ENCODE results near the gene LRP1B.
"Not testable (repeated sequence)": the region's sequence is repeated elsewhere in the genome, so short reads cannot be mapped to it uniquely, and the experiment has no call there.

The LRP1B gene

DNA sequence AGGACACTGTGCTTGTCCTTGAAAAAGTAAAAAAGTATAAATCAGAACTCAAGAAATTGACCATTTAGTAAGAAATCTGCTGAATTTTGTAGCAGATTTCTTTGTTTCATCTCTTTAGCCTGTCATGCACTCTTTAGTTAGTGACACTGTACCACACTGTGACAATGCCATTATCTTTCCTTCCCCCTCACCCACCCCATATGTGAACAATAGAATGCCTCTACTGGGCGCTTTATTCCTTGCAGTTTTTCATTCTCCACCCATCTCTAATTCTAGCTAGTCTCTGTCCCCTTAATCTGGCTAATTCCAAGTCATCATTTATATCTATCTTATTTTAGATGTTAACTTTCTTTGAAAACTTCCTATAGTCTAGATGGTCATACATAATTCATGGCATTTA lies 241.0 kb downstream of the LRP1B start:
- no peak overlapping the region for H3K4me3 Mint-ChIP-seq

DNA sequence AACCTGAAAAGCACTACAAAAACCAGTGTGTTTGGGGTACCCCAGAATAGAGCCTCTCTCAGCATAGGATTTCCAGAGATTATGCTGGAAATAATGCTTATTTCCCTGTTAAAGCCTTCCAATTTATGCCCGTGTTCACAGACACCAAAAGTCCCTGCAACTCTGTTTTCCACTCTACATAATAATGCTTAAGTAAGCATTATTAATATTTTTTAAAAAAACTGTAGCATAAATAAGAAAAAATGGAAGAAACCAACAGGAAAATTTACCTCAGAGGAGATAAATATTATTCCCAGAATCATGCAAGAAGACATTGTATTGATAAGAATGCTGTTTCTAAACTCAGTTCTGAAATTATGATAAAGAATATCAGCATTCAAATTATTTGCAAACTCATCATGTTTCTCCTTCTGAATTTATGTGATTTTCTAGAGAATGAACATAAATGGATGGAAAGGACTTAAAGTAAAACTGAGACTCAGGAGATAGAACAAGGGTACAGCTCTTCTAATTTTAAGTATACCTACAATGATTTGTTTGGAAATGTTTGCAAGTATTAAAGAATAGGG lies 241.7 kb downstream of the LRP1B start:
- H3K27ac Mint-ChIP-seq: no peak overlapping the region
- DNase-seq (no peak), ATAC-seq (replicated peaks) (no peak)
- no peaks in the 10 kb centered on the region for H3K27me3 Mint-ChIP-seq
- no peaks in the 10 kb centered on the region for H3K4me1 Mint-ChIP-seq
- H3K4me3 Mint-ChIP-seq: no peak overlapping the region
- H3K36me3 Mint-ChIP-seq: no peaks in the 10 kb centered on the region
- H3K9me3 Mint-ChIP-seq: no peaks in the 10 kb centered on the region

More for the DNA sequence above, 241.0 kb downstream of the LRP1B start:
- no peaks in the 10 kb centered on the region for H3K27me3 Mint-ChIP-seq
- H3K4me1 Mint-ChIP-seq: no peaks in the 10 kb centered on the region
- no peaks in the 10 kb centered on the region for H3K36me3 Mint-ChIP-seq
- DNase-seq (no peak), ATAC-seq (replicated peaks) (no peak)
- H3K9me3 Mint-ChIP-seq: no peaks in the 10 kb centered on the region
- H3K27ac Mint-ChIP-seq: no peak overlapping the region

DNA sequence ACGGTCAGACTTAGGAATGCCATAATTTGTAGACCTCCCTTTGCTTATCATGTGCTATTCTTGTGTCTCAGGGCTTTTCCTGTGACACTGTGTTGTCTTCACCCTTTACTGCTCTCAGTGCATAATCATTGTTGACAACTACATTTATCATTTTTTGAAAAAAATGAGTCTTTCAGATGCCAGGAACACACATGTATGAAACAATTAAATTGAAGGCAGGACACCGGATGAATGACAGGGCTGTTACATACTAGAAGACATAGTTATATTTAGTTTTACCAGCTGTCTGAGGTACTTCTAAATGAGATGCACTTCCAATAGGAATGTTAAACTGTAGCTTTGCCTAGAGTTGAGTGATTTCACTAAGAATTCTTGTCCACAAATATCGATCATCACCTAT lies 243.5 kb downstream of the LRP1B start:
- H3K4me1 Mint-ChIP-seq: no peaks in the 10 kb centered on the region
- no peak for DNase-seq
- no peak for ATAC-seq (replicated peaks)
- H3K4me3 Mint-ChIP-seq: no peak overlapping the region
- H3K27ac Mint-ChIP-seq: no peak overlapping the region
- no peaks in the 10 kb centered on the region for H3K36me3 Mint-ChIP-seq
- H3K27me3 Mint-ChIP-seq: no peaks in the 10 kb centered on the region
- H3K9me3 Mint-ChIP-seq: no peaks in the 10 kb centered on the region

DNA sequence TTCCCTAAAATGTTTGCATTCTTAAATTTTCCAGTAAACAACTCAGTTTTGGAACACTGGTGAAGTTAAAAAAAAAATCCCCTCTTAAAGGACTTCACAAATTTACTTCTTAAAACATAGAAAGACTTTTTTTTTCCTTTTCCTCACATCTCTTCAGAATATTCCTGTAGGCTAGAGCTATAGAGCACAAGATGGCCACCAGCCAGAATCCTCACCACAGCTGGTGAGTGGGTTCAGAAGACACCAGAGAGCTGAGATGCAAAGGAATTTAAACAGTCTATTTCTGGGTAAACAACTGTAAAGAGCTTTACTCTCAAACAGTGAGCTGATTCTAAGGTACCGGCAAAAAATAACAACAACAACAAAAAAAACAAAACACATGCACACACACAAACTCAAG lies 252.8 kb downstream of the LRP1B start:
- H3K9me3 Mint-ChIP-seq: no peaks in the 10 kb centered on the region
- ATAC-seq (replicated peaks) (no peak), DNase-seq (no peak)
- H3K27me3 Mint-ChIP-seq: no peaks in the 10 kb centered on the region
- H3K27ac Mint-ChIP-seq: no peak overlapping the region
- H3K36me3 Mint-ChIP-seq: no peaks in the 10 kb centered on the region
- no peak overlapping the region for H3K4me3 Mint-ChIP-seq
- no peaks in the 10 kb centered on the region for H3K4me1 Mint-ChIP-seq

DNA sequence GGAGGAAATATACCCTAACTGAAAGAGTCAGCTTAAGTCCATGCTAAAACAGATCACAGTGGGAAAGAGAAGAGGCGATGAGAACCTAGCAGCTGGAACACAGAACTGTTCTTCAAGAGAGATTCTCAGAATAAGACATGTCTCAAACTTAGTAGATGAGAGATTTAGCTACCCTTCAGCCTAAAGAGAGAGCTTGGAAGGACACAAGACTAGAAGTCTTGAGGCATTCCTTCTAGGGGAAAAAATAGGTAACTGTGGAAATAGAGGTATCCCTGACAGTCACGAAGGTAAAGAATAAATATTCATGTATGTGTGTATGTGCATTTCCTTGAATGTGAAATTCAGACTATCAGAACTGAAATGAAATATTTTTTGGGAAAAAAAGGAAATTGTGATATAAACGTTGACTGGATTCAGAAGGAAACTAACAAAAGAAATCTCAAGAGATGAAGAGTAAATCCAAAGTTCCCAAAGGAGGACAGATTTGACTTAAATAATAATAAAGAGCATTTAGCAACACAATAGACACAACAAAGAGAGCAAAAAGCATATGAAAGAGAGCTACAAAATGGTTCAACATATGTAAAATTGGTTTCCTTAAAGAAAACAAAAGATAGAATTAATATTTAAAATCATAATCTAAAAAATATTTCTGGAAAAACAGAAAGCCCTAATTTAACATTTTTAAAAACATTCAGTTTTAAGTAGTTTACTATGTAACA lies 258.7 kb downstream of the LRP1B start:
- DNase-seq (no peak), ATAC-seq (replicated peaks) (no peak)
- H3K27ac Mint-ChIP-seq: no peak overlapping the region
- H3K36me3 Mint-ChIP-seq: no peaks in the 10 kb centered on the region
- no peak overlapping the region for H3K4me3 Mint-ChIP-seq
- no peaks in the 10 kb centered on the region for H3K27me3 Mint-ChIP-seq
- no peaks in the 10 kb centered on the region for H3K4me1 Mint-ChIP-seq
- H3K9me3 Mint-ChIP-seq: peaks cover 0 to 2% of the 10 kb centered on the region in 2 donors

DNA sequence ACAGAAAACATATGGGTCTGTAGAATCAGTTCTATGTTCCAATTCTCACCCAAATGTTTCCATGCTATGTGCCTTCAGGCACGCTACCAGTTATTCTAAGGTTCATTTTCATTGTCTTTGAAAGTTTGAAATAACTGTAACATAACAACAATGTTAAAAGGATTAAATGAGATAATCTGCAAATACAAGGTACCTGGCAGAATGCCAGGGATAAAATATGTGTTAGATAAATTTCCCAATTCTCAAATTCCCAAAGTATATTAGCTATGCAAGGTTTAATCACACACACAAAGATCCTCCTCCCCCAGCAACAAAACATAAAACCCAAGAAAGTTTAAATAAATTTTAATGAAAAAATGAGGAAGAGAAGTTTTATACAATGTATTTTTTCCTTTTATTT lies 261.2 kb downstream of the LRP1B start:
- H3K27me3 Mint-ChIP-seq: no peaks in the 10 kb centered on the region
- H3K4me1 Mint-ChIP-seq: no peaks in the 10 kb centered on the region
- no peak overlapping the region for H3K4me3 Mint-ChIP-seq
- ATAC-seq (replicated peaks) (no peak), DNase-seq (no peak)
- peaks cover 0 to 4% of the 10 kb centered on the region in 2 donors for H3K9me3 Mint-ChIP-seq
- H3K27ac Mint-ChIP-seq: no peak overlapping the region
- H3K36me3 Mint-ChIP-seq: no peaks in the 10 kb centered on the region

DNA sequence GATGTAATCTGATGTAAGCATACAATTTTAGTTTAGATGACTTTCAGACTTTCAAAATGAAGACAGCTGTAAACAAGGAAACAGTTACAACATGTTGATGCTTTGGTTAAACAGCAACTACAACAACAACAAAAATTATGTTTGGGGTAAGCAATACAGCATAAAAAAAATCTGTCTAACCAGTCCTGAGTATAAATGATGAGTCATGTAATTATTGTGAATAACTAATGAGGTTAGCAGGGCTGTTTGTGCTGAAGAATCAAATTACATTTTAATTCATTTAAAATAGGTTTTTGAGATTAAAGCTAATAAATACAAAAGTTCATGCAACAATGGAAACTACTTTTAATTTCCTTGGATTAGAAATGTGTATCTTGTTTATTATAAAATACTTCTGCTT lies 266.9 kb downstream of the LRP1B start:
- no peak for DNase-seq
- H3K27me3 Mint-ChIP-seq: no peaks in the 10 kb centered on the region
- H3K36me3 Mint-ChIP-seq: no peaks in the 10 kb centered on the region
- no peak overlapping the region for H3K27ac Mint-ChIP-seq
- H3K4me1 Mint-ChIP-seq: no peaks in the 10 kb centered on the region
- no peak overlapping the region for H3K4me3 Mint-ChIP-seq
- ATAC-seq (replicated peaks): no peak
- peaks cover 0 to 2% of the 10 kb centered on the region in 2 donors for H3K9me3 Mint-ChIP-seq

DNA sequence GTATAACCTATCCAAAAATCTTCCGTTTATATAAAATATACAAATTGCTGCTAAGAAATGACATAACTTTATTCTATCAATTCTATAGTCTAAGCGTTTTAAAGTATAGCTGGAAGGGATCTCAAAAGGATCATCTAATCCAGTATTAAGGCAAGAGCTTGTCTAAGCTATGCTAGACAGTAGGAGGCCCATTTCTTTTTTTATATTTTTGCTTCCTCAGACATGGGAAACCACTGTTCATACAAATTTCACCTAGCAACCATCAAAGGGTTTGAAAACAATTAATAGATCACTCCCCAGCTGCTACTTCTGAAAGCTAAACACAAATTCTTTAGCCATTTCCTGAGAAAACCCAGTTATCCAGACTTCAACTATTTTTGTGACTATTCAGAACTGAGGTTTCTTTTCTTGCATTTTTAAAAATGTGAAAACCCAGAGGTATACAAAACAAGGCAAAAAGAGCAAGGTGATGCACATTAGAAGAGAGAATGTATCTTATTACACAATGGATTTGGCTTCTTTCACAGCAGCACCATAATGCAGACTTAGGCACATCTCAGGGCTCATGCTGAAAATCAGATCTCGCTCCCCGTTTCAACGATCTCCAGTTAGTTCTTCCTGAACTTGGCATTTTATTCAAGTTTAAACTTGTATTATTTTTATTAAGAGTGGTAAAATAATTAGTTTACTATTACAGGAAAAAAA lies 274.4 kb downstream of the LRP1B start:
- H3K9me3 Mint-ChIP-seq: no peaks in the 10 kb centered on the region
- no peak overlapping the region for H3K27ac Mint-ChIP-seq
- no peak overlapping the region for H3K4me3 Mint-ChIP-seq
- H3K4me1 Mint-ChIP-seq: no peaks in the 10 kb centered on the region
- no peaks in the 10 kb centered on the region for H3K27me3 Mint-ChIP-seq
- H3K36me3 Mint-ChIP-seq: no peaks in the 10 kb centered on the region
- DNase-seq (no peak), ATAC-seq (replicated peaks) (no peak)

DNA sequence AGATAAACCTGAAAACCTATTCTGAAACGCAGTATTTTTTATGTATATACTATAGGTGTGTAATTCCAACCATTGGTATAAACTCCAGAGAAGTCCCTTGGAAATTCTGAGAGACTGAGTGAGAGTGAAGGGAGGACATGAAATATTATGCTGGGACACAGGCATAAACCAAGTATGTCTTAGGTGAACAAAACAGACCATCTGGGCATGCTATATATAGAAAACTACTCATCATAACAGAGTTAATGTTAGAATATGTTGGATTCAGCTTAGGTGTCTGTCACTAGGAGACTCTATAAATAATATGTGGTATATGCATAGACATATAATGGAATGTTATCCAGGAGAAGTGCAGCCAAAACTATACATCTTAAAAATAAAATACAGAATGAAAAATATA lies 282.6 kb downstream of the LRP1B start:
- H3K9me3 Mint-ChIP-seq: no peaks in the 10 kb centered on the region
- H3K4me3 Mint-ChIP-seq: no peak overlapping the region
- H3K4me1 Mint-ChIP-seq: no peaks in the 10 kb centered on the region
- no peaks in the 10 kb centered on the region for H3K36me3 Mint-ChIP-seq
- no peaks in the 10 kb centered on the region for H3K27me3 Mint-ChIP-seq
- H3K27ac Mint-ChIP-seq: no peak overlapping the region
- ATAC-seq (replicated peaks) (no peak), DNase-seq (no peak)

DNA sequence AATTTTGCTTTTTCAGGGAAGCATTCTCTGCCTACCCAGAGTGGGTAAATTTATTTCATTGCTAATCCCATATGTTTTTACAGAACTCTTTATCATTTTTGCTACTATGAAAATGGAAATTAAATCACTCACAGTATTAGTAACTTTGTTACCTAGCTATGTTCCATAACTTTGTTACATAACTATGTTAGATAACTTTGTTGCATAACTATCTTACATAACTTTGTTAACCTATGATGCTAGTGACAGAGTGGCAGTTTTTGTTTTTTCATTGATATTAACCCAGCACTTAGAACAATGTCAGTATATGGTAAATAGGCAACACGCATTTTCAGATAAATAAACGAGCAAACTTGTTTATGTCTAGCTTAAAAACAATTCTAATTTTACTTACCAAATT lies 286.6 kb downstream of the LRP1B start:
- Mint-ChIP-seq H3K4me1 (no peaks in the 10 kb centered on the region), H3K9me3 (no peaks in the 10 kb centered on the region), H3K27me3 (no peaks in the 10 kb centered on the region), H3K27ac (no peak overlapping the region), H3K4me3 (no peak overlapping the region), H3K36me3 (no peaks in the 10 kb centered on the region)
- no peak for DNase-seq
- no peak for ATAC-seq (replicated peaks)

DNA sequence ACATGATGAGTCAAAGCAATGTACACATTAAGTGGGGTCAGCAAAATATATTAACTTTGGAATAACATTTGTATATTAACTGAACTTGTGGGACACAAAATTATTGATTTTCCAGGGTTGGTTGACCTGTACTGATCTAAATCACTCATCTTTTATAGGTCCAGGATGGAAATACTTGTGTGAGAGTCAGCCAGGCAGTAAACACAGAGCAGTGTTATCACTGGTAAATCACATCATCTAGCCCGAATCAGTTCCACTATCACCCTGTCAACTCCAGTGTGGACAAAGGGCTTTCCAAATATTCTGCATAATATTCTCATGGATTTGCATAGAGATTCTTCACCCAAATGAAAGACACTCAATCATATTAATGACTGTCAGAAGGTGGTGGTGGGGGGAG lies 295.7 kb downstream of the LRP1B start:
- DNase-seq: no peak
- no peak for ATAC-seq (replicated peaks)
- no peak overlapping the region for H3K27ac Mint-ChIP-seq
- no peaks in the 10 kb centered on the region for H3K9me3 Mint-ChIP-seq
- no peak overlapping the region for H3K4me3 Mint-ChIP-seq
- no peaks in the 10 kb centered on the region for H3K4me1 Mint-ChIP-seq
- no peaks in the 10 kb centered on the region for H3K36me3 Mint-ChIP-seq
- no peaks in the 10 kb centered on the region for H3K27me3 Mint-ChIP-seq

DNA sequence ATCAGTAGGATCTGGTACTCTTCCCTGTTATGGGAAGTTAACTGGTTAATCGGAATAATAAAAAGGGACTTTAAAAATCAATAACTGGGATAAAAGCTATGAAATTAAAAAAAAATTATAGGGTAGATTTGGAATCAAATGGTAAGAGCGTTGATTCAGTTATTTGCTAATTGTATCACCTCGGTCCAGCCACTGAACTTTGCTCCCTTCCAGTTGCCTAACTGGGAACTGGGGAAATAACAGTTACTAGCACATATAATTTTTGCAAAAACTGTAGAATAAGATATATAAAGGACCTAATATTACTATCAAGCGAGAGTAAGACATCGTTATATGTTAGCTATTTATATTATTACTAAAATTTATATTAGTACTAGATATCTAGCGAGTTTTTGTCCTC lies 302.1 kb downstream of the LRP1B start:
- H3K9me3 Mint-ChIP-seq: peaks cover 0 to 2% of the 10 kb centered on the region in 2 donors
- no peaks in the 10 kb centered on the region for H3K27me3 Mint-ChIP-seq
- DNase-seq: no peak

DNA sequence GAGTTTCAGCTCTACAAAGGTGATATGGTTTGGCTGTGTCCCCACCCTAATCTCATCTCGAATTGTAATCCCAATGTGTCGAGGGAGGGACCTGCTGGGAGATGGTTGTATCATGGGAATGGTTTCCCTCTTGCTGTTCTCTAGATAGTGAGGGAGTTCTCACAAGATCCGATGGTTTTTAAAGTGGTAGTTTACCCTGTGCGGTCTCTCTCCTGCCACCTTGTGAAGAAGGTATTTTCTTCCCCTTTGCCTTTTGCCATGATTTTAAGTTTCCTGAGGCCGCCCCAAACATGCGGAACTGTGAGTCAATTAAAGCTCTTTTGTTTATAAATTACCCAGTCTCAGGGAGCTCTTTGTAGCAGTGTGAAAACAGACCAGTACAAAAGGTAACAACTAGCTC lies 306.0 kb downstream of the LRP1B start:
- Mint-ChIP-seq H3K36me3 (no peaks in the 10 kb centered on the region), H3K4me1 (no peaks in the 10 kb centered on the region), H3K27ac (no peak overlapping the region), H3K4me3 (no peak overlapping the region), H3K27me3 (no peaks in the 10 kb centered on the region), H3K9me3 (peaks cover 0 to 2% of the 10 kb centered on the region in 2 donors)
- ATAC-seq (replicated peaks) (no peak), DNase-seq (no peak)

More for the DNA sequence above, 302.1 kb downstream of the LRP1B start:
- Mint-ChIP-seq H3K4me3 (no peak overlapping the region), H3K36me3 (no peaks in the 10 kb centered on the region), H3K4me1 (no peaks in the 10 kb centered on the region), H3K27ac (no peak overlapping the region)
- no peak for ATAC-seq (replicated peaks)

DNA sequence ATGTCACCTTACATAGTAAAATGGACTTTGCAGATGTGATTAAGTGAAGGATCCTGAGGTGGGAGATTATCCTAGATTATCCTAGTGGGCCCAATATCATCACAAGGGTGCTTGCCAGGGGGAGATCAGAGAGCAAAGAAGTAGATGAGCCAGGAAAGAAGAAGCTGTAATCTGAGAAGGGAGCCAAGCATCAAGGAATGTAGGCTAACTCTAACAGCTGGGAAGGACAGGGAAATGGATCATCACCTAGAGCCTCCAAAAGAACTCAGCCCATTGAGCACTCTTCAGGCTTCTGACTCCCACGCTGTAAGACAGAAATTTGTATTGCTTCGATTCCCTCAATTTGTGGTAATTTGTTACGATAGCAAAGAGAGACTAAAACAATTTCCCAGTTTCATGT lies 309.9 kb downstream of the LRP1B start:
- H3K27ac Mint-ChIP-seq: no peak overlapping the region
- no peak for ATAC-seq (replicated peaks)
- DNase-seq: no peak
- no peak overlapping the region for H3K4me3 Mint-ChIP-seq
- H3K36me3 Mint-ChIP-seq: no peaks in the 10 kb centered on the region
- no peaks in the 10 kb centered on the region for H3K4me1 Mint-ChIP-seq
- peaks cover 0 to 3% of the 10 kb centered on the region in 2 donors for H3K9me3 Mint-ChIP-seq
- no peaks in the 10 kb centered on the region for H3K27me3 Mint-ChIP-seq

DNA sequence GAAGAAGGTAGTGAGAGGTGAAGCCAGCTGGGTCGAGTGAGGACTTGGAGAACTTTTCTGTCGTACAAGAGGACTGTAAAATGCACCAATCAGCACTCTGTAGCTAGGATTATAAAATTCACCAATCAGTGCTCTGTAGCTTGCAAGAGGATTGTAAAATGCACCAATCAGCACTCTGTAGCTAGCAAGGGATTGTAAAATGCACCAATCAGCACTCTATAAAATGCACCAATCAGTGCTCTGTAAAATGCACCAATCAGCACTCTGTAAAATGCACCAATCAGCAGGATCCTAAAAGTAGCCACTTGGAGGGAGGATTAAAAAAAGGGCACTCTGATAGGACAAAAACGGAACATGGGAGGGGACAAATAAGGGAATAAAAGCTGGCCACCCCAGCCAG lies 315.5 kb downstream of the LRP1B start:
- not testable (repeated sequence) for H3K36me3 Mint-ChIP-seq; H3K4me3 Mint-ChIP-seq; H3K4me1 Mint-ChIP-seq; H3K27ac Mint-ChIP-seq; DNase-seq; H3K27me3 Mint-ChIP-seq; ATAC-seq (replicated peaks)
- peaks cover 19 to 30% of the 10 kb centered on the region in 2 donors for H3K9me3 Mint-ChIP-seq
